ENCODE data around the gene CLCN1.

Gene CLCN1

DNA sequence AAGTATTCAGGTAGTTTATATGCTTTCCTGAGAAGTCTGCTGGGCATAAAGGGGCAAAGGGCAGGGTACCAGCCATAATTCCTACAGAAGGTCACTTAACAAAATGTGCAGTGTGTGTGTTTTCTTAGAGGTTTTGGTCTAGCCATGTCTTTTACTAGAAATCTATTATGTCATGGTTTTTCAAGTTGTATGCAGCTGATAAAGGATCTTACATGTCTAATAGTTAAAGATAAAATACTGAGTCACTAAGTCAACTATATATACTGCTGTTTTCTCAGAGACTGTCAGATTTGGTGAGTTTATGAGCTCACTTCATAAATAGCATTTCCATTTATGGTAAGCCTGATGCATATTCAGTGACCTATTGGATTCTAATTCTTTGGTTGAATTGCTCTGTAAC lies 20.0 kb upstream of the CLCN1 start:
- no peak for DNase-seq (ENCODE audit: low spot score)

DNA sequence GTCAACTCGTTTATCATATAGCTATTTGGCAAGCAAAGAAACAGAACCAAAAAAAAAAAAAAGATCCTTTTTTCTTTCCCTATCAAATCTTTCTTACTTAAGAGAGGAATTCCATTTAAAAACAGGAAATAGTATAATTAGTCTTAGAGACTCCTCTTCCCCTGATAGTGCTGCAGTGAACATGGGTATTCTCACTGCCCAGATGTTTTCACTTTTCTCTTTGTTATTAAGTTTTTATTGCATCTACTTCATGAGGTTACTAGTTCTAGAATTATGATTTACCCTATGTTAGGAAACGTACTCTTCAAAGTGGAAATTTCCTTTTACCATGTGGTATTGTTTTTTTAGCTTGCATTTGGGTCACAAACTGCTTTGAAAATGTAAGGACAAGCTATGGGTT lies 19.2 kb upstream of the CLCN1 start:
- no peak for DNase-seq (ENCODE audit: low spot score)

DNA sequence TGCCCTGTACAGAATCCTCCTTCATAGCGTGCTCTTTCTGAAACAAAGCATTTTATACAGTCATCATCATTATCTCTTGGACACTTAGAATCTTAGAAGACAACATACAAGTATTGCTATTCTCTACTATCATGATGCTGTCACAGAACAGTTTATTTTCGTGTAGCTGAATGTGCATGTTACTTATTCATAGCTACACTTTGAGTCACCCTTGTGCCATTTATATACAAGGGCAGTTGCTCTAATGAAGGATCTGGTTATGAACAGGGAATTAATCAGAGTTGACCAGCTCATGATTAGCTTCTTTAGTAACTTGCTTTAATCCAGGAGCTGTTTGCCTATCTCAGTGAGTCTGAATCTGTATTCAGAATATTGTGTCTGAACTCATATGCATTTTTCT lies 16.6 kb upstream of the CLCN1 start:
- DNase-seq (ENCODE audit: low spot score), result no peak

DNA sequence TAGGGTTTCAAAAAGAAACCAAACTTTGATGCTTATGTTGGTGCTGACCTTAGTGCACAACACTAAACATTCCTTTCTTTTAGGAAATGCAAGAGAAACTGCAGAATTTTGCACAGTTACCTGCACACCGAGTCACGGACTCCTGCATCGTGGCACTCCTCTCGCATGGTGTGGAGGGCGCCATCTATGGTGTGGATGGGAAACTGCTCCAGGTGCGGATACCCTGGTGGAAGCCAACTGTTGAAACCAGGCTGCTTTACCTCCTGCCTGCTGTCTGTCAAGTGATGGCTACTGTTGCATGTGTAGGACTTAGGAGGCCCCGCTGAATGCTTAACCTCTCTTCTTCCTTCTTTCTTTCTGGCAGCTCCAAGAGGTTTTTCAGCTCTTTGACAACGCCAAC lies 16.1 kb upstream of the CLCN1 start:
- DNase-seq (ENCODE audit: low spot score), result no peak

DNA sequence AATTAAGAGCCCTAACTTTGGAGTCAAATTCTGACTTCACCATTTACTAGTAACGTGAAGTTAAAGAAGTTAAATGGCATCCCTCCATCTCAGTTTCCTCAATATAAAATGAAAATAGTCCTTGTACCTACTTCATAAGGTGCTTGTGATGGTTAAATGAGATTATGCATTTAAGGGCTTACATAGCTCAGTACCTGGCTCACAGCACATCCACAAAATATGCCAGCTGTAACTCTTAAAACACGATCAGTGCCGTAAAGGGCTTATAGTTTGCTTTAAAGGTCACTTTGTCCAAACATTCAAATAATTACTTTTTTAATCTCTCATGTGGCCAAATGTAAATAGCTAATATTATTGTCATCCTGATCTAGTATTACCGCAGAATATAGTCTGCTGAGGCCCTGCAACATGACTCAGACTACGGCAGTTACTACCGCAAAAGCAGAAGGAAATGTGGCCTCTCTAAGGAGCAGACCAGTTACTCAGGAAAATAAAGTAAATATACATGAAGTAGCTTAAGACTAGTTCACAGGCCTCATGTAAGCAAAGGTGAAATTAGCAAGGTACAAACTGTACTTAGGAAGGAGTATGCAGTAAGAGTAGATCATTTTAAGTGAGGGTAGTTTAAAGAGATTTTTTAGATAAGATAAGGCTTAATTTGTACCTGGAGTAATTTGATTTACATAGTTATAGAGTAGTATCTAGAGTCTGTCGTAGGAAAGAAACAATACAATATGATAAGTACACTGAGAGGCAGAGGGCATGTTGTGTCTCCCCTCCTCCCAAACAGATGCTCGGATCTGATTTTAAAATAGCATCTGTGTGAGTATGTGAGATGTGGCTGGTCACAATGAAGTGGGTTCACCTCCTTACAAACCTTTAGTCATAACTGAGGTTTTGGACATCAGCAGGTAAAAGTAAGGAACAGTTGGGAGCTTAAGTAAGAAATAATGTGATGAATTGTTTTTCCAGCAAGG lies 14.7 kb upstream of the CLCN1 start:
- DNase-seq (ENCODE audit: low spot score), result no peak

DNA sequence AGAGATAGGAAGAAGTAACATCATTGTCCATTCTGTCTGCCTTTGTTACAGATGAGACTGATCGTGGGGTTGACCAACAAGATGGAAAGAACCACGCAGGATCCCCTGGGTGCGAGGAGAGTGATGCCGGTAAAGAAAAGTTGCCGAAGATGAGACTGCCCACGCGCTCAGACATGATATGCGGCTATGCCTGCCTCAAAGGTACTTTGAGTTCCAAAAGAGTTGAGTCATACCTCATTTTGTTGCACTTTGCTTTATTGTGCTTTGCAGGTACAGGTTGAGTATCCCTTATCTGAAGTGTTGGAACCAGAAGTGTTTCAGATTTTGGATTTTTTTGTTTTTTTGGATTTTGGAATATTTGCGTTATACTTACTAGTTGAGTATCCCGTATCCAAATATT lies 12.2 kb upstream of the CLCN1 start:
- DNase-seq (ENCODE audit: low spot score), result no peak

DNA sequence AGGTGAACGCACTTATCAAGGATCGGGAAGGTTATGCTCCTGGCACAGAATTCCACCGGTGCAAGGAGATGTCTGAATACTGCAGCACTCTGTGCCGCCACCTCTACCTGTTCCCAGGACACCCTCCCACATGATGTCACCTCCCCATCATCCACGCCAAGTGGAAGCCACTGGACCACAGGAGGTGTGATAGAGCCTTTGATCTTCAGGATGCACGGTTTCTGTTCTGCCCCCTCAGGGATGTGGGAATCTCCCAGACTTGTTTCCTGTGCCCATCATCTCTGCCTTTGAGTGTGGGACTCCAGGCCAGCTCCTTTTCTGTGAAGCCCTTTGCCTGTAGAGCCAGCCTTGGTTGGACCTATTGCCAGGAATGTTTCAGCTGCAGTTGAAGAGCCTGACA lies 11.0 kb upstream of the CLCN1 start:
- DNase-seq (ENCODE audit: low spot score), result no peak

DNA sequence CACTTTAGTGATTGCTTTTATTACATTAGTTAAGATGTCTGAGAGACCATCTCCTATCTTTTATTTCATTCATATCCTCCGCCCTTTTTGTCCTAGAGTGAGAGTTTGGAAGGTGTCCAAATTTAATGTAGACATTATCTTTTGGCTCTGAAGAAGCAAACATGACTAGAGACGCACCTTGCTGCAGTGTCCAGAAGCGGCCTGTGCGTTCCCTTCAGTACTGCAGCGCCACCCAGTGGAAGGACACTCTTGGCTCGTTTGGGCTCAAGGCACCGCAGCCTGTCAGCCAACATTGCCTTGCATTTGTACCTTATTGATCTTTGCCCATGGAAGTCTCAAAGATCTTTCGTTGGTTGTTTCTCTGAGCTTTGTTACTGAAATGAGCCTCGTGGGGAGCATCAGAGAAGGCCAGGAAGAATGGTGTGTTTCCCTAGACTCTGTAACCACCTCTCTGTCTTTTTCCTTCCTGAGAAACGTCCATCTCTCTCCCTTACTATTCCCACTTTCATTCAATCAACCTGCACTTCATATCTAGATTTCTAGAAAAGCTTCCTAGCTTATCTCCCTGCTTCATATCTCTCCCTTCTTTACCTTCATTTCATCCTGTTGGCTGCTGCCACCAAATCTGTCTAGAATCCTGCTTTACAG lies 10.4 kb upstream of the CLCN1 start:
- DNase-seq (ENCODE audit: low spot score), result peak; percentile 37

DNA sequence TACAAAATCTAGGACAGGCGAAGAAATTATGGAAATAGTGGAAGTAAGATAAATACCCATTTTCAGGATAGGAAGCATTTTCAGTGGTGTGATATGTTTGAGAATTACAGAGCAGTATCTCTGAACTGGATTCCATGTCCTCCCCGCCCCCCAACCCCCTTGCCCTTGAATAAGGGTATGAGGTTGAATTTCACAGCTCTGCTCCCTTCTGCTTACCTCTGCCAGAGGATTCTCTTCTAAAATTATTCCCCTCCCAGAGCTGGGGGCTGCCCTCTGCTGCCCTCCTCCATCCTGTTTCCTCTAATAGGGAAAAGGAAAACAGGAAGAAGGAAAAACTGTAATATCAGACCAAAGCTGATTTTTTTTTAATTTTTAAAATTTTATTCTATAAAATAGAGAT lies 7.3 kb upstream of the CLCN1 start:
- DNase-seq (ENCODE audit: low spot score), result no peak

DNA sequence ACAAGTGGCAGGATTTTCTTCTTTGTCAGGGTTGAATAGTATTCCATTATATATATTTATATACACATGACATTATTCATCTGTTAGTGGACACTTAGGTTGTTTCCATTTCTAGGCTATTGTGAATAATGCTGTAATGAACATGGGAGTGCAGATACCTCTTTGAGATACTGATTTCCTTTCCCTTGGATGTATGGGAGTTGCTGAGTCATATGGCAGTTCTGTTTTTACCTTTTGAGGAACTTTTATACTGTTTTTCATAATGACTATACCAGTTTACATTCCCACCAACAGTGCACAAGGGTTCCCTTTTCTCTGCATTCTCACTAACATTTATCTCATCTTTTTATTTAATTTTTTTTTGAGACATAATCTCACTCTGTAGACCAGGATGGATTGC lies 1.8 kb upstream of the CLCN1 start:
- DNase-seq (ENCODE audit: low spot score), result no peak

DNA sequence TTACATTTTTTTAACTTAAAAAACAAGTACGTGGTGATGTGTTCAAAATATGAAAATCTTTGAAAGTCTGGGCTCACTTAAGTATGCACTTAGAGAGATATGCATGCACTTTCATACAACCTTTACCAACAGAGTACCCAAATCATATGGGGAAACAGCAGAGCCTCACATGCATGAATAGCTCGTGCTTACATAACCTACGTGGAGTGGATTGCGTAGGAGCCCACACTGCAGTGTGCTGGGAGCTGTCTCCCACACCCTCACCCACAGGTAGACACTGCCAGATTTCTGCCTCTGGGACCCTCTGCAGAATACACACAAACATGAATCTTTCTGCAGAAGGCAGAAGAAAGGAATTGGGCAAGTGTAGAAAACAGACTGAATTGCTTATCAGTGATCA lies 581 bp downstream of the CLCN1 start:
- no peak for DNase-seq (ENCODE audit: low spot score)

DNA sequence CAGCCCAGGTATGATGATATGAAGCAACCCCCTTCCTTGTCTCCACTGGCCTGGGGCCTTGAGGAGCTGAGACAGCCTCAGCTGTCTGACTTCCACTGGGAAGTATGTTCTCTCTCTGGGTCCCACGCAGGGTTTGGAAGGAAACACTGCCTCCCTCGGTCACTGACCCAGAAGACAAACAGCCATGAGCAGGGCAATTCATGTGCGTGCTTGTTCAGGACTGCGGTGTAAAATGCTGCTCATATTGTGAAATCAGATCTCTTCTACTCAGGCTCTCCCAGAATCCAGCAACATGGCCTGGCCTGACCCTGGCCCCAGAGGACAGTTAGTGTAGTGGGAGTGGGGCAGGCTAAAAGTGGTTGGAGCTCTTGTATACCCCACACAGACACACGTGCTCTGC lies 2.8 kb downstream of the CLCN1 start:
- no peak for DNase-seq (ENCODE audit: low spot score)

DNA sequence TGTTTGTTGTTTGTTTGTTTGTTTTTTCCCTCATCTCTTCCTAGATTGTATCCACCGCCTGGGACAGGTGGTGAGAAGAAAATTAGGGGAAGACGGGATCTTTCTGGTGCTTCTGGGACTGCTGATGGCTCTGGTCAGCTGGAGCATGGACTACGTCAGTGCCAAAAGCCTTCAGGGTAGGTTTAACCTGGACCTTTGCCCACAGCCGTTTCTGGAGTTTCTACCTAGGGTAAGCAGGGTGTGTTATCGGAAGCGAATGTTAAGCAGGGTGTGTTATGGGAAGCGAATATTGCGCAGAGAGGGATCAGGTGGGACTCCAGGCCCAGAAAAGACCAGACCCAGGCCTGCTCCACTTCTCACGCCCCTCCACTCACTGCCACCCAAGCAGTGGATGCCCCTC lies 4.7 kb downstream of the CLCN1 start:
- DNase-seq (ENCODE audit: low spot score), result no peak

DNA sequence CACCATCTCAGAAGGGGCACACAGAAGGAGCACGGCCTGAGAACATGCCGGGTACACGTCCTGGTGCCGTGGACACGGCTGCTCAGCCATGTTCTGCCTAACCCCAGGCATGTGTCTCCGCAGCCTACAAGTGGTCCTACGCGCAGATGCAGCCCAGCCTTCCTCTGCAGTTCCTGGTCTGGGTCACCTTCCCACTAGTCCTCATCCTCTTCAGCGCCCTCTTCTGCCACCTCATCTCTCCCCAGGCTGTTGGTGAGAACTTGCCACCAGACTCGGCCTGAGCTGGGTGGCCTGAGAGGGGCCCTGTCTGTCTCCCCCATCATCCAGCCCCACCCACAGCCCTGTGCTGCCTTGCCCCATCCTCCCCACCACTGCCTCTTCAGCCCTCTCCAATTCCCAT lies 5.3 kb downstream of the CLCN1 start:
- no peak for DNase-seq (ENCODE audit: low spot score)

DNA sequence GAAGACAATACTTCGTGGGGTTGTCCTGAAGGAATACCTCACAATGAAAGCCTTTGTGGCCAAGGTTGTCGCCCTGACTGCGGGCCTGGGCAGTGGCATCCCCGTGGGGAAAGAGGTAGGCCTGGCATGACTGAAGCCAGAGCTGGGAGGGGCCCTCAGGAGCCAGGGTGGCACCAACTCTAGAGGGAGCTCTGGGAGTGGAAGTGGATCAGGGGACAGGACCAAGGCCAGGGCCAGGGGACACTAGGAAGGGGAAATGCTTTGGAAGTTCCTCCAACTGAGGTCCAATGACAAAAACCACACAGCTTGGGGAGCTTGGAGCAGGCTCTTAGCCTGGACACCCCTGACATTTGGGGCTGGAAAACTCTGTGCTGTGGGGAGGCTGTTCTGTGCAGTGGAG lies 5.8 kb downstream of the CLCN1 start:
- no peak for DNase-seq (ENCODE audit: low spot score)

DNA sequence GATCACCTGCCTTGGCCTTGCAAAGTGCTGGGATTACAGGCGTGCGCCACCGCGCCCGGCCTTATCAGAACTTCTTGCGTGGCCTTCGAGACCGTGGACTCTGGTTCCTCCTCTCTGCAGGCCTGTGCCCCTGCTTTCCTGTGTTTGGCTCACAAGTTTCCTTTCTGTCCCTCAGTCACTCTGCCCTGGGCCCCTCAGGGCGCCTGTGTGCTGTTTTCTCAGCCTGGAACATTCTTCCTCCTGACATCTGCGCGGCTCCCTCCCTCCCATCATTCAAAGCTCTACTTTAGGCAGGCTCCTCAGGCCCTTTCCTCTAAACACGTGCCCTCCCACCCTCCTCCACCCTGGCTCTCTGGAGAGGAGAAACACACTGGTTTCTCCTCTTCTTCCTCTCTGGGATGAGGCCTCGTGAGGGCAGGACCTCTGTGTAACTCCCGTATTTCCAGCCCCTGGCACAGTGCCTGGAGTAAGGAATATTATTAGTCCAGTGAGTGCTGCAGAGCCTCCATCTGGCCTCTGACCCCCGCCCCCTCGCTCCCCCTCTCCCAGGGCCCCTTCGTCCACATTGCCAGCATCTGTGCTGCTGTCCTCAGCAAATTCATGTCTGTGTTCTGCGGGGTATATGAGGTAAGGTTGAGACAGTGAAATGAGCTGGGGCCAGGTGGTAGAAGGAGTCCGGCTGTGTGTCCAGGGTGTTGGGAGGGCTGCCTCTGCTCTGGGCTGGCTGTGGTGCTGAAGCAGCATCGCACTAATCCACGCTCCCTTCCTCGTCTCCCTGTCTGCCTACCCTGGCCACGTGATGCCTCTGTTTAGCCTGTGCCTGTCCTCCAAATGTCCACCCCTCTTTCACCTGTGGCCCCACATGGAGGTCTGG lies 7.1 kb downstream of the CLCN1 start:
- DNase-seq (ENCODE audit: low spot score), result no peak

DNA sequence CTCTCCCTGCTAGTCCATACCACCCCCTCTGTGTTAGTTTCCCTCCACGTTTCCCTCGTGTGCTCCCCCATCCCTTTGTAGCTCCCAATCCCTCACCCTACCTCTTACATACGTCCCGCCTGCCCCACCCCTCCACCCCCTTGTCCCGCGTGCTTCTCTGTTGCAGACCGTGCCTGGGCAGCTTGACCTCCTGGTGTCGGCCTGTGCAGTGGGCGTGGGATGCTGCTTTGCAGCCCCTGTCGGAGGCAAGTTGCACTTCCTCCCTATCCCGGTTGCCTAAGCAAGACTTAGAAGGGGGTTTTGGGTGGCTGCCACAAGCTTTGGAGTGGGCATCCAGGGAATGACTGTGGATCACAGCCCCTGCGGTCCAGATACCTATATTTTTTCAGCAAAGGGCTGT lies 7.7 kb downstream of the CLCN1 start:
- DNase-seq (ENCODE audit: low spot score), result no peak

DNA sequence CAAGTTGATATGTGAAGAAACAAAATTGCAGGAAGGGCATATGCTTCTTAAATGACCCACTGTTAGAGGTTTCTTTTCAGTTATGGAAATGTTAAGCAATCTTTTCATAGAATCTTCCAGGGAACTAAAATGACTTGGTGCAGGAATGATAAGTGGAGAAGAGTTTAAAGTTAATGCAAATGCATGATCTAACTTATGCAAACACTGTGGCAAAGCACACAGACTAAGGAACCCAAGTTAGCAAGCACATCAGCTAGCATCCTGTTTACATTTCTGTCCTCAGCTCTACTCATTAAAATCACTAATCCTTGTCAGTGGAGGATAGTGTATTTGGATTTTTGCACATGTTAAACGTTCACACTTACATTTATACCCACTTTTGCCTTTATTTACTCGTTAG lies 9.3 kb downstream of the CLCN1 start:
- DNase-seq (ENCODE audit: low spot score), result no peak

DNA sequence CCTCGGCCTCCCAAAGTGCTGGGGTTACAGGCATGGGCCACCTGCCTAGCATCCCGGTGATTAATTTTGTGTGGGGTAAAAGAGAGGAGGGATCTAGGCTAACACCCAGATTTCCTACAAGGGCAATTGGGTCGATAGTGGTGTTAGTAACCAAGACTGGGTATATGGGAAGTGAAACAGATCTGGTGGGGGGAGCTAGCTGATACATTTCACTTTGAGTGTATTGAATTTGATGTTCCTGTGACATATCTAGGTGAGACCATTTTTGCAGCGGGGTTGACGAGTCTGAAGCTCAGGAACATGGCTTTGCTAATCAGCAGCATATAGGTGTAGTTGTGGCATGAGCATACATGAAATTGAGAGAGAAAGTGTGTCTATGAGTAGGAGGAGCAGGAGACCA lies 12.0 kb downstream of the CLCN1 start:
- no peak for DNase-seq (ENCODE audit: low spot score)

DNA sequence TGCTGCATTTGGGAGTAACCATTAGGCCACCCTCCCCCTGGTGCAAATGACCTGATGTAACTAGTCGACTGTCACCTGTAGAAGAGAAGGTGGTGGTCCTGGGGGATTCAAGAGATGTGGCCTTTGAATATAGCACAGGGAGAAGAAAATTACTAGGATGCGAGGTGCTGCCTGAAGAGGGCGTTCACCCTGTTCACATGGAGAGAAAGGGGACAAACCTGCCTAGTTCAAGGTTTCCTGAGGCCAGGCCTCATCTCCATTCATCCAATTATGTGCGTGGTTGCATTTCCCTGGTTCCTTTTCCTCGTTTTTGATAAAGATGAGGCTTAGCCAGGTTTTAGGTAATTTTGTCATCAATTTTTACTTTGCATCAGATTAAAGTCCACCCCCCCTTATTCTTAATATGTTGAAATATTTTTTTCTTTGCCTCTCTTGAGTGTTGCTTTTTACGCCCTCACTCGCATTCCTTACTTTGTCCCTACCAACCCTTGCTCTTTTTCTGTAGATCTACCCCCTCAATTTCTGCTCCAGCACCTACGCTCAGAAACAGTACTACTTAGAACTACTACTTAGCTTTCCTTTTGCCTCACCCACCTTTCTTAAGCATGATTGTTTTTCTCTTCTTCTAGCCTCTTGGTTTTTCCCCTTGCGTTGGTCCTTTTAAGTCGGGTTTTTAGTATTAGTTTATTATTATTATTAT lies 13.7 kb downstream of the CLCN1 start:
- DNase-seq (ENCODE audit: low spot score), result no peak

DNA sequence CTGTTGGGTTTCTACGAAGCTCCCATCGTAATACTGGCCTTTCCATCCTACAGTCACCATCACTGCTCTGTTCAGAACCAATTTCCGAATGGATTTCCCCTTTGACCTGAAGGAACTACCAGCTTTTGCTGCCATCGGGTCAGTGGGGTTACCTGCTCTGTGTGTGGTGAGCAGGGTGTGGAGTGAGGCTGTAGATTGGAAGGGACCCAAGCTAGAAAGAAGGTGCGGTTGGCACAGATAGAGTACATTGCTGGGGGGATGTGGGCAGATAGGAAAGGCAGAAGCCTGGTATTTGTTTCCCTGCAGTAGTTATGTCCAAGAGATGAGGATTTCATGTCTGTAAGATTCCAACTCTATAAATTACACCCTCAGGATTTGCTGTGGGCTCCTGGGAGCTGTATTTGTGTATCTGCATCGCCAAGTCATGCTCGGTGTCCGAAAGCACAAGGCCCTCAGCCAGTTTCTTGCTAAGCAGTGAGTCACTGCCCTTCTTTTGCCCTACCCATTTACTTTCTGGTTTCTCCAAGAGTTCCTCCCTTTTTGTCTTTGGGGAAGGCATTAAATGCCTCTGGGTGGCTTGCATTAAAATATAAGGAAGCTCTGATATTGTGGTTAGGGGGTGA lies 15.4 kb downstream of the CLCN1 start:
- DNase-seq (ENCODE audit: low spot score), result no peak

DNA sequence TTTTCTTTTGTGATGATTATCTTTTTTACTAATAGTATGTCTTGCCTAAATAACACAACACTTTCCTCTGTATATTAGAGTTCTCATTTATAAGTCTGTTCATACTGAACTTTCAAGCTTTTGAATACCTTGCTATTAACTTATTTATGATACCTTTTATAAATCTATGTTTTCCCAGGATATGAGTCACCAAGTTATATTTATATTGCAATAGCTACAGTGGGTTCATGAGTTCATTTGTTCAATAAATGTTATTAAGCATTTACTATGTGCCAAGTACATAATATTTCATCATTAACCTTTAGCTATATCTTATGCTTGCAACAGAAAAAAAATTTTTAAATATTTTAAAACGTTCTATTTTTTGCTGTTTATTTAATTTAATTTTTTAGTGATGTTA lies 18.3 kb downstream of the CLCN1 start:
- DNase-seq (ENCODE audit: low spot score), result no peak

Measured in kidney capillary endothelial cell (primary cell).